ENCODE results near the gene SLC16A11.
A peak's percentile ranks its signal among the peaks of the same experiment; 100 is the strongest.

The SLC16A11 gene

DNA sequence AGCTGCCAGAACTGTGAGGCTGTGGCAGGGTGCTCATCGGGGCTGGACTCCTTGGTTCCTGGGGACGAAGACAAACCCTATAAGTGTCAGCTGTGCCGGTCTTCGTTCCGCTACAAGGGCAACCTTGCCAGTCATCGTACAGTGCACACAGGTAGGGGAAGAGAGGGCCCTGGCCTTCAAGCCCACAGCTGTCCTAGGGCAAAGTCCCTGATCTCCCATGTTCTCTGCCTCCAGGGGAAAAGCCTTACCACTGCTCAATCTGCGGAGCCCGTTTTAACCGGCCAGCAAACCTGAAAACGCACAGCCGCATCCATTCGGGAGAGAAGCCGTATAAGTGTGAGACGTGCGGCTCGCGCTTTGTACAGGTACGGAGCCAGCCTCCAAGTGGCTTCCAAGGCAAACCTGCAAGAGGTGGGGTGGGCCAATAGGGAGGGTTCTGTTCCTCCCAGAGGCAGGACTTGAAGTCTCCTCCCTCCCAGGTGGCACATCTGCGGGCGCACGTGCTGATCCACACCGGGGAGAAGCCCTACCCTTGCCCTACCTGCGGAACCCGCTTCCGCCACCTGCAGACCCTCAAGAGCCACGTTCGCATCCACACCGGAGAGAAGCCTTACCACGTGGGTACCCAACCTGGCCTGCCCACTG is 17.3 kb downstream of the SLC16A11 start:
- no peak for DNase-seq (ENCODE audit: low read depth in 2 of 2, low spot score in 1 of 2)

DNA sequence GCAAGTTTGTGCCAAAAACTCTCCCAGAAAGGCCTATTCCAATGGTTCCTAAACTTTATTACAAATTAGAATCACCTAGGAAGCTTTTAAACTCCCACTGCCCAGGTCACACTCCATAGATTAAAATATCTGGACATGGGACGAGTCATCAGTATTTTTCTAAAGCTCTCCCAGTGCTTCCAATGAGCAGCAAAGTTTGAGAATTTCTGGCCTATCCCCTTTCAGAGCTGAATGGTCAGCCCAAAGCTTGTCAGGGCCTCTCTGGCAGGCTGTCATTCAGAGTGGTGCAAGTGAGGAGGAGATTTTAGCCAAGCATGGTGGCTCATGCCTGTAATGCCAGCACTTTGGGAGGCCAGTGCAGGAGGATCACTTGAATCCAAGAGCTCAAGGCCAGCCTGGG is 18.6 kb downstream of the SLC16A11 start:
- DNase-seq (ENCODE audit: low read depth in 2 of 2, low spot score in 1 of 2): no peak

GRCh38 chr17:7024402-7024785 is 19.5 kb downstream of the SLC16A11 start:
- no peak for DNase-seq (ENCODE audit: low read depth in 2 of 2, low spot score in 1 of 2)

DNA sequence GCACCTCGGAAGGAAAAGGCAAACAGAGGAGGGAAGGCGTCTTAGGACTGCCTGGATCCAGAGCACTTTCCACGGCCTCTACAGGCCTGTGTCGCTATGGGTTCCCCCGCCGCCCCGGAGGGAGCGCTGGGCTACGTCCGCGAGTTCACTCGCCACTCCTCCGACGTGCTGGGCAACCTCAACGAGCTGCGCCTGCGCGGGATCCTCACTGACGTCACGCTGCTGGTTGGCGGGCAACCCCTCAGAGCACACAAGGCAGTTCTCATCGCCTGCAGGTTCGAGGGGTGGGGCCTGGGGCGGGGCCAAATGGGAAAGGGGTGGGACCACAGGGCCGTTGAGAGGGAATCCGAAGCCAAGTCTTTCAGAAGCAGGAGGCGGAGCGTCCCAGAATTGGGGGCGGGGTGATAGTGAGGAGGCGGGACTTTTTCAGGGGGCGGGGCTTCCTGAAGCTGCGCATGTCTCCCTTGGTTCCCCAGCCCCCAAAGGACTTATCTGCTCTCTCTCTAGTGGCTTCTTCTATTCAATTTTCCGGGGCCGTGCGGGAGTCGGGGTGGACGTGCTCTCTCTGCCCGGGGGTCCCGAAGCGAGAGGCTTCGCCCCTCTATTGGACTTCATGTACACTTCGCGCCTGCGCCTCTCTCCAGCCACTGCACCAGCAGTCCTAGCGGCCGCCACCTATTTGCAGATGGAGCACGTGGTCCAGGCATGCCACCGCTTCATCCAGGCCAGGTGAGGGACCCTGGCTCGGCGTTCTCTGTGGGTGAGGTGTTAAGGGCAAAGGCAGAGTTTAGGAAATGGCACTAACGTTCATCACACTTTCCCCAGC is 20.1 kb downstream of the SLC16A11 start:
- DNase-seq (ENCODE audit: low read depth in 2 of 2, low spot score in 1 of 2): peak; percentile 83 to 85

DNA sequence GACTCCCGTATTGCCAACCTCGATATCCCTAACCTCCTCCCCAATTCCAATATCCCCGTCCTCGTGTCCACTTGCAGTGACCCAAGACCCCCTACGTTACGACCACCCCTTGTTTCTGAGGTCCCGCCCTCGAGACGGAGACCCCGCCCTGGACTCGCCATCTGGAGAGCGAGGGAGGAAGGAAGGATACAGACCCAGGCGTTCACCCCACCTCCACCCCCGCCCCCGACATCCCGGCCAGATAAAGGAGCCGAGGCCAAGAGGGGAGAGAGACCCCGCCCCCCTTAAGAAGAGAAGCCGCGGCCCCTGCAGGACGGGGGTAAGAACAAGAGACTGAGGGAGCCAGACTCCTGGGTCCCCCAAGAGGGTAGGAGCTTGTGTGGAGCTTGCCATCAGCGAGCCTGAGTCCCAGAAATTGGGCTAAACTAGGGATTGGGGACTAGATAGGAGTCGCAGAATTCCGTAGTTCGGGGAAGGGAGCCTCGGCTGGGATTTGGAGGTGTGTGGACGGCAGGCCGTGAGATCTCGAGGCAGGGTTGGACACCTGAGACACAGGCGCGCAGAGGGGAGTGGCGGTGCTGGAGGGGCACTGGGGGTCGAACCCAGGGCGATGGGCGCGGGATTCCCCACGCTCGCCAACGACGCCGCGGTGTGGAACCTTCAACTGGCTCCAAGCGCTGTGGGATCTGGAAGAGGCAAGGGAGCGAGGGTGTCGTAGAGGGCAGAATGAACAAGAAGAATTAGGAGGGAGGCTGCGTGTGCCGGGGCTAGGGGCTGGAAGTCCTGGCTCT is 20.9 kb downstream of the SLC16A11 start, which contains the start of gene BCL6B:
BCL6B (plus strand) TSS at position 270 of the 791 bp plus-strand sequence. CDS start 622 bp downstream, outside the sequence.
- DNase-seq (ENCODE audit: low read depth in 2 of 2, low spot score in 1 of 2): no peak

GRCh38 chr17:7021993-7022778 is 21.7 kb downstream of the SLC16A11 start:
- peak in 1 of 2 donors; percentile 56 for DNase-seq (ENCODE audit: low read depth in 2 of 2, low spot score in 1 of 2)

DNA sequence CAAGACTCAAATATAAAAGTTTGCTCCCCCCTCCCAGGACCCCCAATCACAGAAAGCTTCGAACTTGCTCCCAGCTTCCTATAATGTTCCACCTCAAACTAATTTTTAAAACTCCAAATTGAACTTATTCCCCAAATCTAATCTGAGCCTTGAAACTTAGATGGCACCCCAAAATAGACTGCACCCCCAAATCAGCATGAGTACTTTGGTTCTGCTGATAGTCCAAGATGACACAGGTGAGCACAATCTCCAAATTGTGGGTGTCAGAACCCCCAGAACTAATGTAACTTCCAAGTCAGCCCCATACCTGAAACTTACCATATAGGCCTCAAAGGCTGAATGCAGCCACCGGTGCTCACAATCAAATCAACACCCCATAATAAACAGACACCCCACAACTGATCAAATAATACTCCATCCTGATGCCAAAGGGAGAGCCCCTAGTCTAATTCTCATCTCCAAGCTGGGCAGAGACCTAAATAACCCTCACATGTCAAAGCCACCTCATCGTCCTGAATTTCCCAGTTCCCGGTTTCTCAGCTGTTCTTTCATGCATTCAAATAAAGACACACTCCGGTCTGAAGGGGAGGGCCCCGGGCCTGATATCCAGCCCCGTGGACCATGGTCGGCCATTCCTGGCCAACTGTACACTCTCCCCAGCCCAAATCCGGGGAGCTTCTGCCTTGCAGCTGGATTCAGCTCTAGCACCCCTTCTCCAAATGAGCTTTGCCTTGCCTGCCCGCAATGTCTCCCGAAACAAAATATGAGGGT is 22.8 kb downstream of the SLC16A11 start:
- DNase-seq (ENCODE audit: low read depth in 2 of 2, low spot score in 1 of 2): no peak

DNA sequence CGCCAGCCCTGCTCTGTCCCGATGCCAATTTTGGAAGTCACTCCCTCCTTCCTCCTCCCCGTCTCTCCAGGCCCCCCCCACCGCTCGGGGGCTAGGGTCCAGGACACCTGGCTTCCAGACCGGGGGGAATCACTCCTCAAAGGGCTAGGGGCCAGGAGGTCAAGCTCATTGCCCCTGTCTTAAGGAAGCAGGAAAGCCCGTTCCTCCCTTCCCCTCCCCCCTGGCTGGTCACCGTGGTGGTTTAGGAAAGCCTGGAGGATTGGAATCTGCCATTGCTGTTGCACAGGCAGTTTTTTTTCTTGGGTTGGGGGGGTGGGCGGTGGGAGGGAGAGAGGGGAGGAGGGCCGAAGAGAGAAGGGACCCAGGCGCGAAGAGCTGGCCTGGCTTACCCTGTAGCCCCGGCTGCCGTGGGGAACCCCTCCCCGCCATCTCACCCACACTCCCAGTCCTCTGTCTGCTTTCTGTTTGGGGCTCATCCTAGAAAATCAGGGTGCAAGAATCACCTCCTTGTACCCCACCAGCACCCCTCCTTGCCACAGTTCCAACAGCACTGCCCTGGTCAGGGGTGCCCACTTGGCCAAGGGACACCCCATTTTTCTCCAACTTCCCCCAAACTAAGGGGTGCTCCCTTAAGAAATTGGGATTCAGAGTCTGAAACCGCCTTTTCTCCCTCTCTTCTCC is 23.9 kb downstream of the SLC16A11 start:
- no peak for DNase-seq (ENCODE audit: low read depth in 2 of 2, low spot score in 1 of 2)

DNA sequence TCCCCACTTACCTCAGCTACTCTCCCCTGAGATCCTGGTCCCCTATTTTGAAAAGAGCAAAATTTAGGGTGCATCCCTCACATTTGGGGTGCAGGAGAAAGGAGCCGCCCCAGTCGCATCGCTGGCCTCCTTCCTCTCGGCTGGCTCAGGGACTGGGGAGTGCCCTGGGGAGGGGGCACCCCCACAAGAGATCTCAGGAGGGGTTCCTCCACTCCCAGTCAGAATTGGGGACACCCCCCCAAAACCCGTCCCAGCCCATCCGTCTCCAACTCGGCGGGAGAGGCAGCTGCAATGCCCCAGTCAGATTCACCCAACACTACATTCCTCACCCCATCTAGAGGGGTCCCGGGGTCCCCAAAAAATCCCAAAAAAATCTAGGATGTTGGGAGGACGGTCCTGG is 24.5 kb downstream of the SLC16A11 start:
- no peak for DNase-seq (ENCODE audit: low read depth in 2 of 2, low spot score in 1 of 2)

DNA sequence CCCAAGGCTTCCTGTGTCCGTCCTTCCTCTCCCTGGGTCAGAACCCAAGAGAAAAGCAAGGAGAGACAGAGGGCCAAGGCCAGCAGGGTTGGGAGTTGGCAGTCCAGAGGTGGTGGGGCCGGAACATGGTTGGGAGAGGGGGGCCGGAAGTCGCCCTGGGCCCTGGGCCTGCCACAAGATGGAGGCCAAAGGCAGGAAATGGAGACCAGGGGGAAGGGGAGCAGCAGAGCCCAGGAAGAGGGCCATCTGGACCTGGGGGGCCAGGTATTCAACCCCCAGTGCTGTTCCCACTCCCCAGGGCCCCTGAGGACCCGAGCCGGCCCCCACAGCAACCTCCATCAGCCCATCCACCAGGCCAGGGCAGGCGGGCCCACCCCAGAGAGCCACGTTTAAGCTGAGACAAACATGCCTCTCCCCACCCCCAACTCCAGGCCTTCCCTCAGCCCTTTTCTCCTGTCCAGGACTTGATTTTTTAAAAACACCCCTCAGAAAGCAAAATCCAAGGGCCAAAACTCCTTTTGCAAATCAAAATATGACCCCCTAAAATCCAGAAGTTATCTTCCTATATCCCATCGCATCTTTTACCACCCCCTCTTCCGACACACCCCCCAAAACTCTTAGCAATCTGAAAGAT is 25.4 kb downstream of the SLC16A11 start:
- DNase-seq (ENCODE audit: low read depth in 2 of 2, low spot score in 1 of 2): no peak

DNA sequence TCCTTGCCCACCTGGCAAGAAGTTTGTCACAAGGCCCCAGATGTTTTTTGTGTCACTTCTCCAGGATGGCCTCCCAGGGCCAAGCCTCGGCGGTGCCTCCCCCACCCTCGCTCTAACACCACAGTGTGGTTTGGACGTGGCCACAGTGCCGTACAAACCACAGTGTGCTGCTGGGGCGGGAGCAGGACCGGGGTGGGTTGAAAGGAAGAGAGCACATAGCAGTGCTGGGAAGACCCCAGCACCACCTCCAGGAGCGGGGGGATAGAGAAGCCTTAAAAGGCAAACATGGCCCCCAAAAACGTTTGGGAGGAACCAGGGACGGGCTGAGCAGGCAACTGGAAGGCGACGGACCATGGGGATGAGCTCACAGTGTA is 26.1 kb downstream of the SLC16A11 start:
- no peak for DNase-seq (ENCODE audit: low read depth in 2 of 2, low spot score in 1 of 2)

- no peak for DNase-seq (ENCODE audit: low read depth in 2 of 2, low spot score in 1 of 2)
These were observed 26.7 kb downstream of the SLC16A11 start for GRCh38 chr17:7016886-7017826.

GRCh38 chr17:7016418-7016817 is 27.5 kb downstream of the SLC16A11 start:
- no peak for DNase-seq (ENCODE audit: low read depth in 2 of 2, low spot score in 1 of 2)

- peak; percentile 58 to 70 for DNase-seq (ENCODE audit: low read depth in 2 of 2, low spot score in 1 of 2)
These were observed 28.6 kb downstream of the SLC16A11 start for GRCh38 chr17:7014995-7015958.

DNA sequence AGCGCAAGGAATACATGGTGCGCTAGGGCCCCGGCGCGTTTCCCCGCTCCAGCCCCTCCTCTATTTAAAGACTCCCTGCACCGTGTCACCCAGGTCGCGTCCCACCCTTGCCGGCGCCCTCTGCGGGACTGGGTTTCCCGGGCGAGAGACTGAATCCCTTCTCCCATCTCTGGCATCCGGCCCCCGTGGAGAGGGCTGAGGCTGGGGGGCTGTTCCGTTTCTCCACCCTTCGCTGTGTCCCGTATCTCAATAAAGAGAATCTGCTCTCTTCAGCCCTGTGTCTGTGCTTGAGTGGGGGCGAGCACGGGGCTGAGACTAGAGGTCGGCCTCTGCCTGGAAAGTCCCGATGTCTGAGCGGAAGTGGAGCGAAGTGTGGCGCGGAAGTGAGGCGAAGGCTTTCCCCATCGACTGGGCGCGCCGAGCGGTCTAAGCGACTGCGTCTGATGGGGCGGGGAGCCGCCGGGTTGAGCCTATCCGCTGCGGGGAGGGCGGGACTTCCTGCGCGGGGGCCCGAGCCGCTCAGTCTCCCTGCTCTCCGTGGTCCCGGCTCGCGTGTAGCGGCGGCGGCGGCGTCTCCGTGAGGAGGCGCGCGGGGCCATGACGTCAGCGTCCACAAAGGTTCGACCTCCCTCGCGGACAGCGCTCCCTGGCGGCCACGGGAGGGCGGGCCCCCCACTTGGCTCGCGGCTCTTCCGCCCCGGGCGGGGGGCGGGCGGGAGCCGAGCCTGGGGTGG is 29.5 kb downstream of the SLC16A11 start:
- peak; percentile 91 to 98 for DNase-seq (ENCODE audit: low read depth in 2 of 2, low spot score in 1 of 2)

GRCh38 chr17:7011942-7012254 is 32.0 kb downstream of the SLC16A11 start:
- no peak for DNase-seq (ENCODE audit: low read depth in 2 of 2, low spot score in 1 of 2)

All from stimulated activated CD8-positive, alpha-beta memory T cell treated with anti-CD3 and anti-CD28 coated beads, Interleukin-4, amount 100 ng/mL, for 4 hours (primary cell).